ENCODE measurements around the gene ZNF862. TPM values are rescaled to one million over a fixed set of nuclear protein-coding genes. Genes with fewer than 3 reads are reported as not detected.
"Not testable (repeated sequence)": the region's sequence is repeated elsewhere in the genome, so short reads cannot be mapped to it uniquely, and the experiment has no call there.

Gene ZNF862
- total RNA-seq, 2 donors from 2014 or later: 8.3 to 15.6 TPM

DNA sequence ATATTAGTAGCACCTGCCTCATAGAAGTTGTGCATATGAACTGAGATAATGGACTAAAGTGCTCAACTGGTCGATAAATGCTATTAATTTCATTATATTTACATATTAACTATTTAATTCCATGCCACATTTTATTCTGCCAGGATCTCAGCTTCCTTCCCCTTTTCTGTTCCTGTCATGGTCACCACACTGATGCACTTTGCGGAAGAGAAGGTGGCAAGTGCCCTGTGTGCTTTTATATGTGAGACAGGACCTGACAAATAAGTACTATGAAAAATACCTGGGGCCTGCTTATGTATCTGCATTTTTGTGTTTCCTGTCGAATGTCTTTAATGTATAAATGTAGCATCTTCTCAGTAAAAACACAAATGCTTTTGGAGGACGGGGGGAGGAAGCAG lies 47.8 kb downstream of the ZNF862 start:
- no peak overlapping the region for H3K27ac ChIP-seq (ENCODE audit: low read depth, low read length)
- TF ChIP-seq CTCF (conservative IDR thresholded peaks at IDR 0.05): no peak
- H3K27me3 Mint-ChIP-seq (ENCODE audit: insufficient read depth): no peaks in the 10 kb centered on the region
- no peaks in the 10 kb centered on the region for H3K9me3 ChIP-seq (ENCODE audit: control insufficient read depth, low read length)
- no peak overlapping the region for H3K27ac Mint-ChIP-seq
- H3K36me3 Mint-ChIP-seq (ENCODE audit: low read depth): no peaks in the 10 kb centered on the region
- no peak overlapping the region for H3K9ac ChIP-seq (ENCODE audit: extremely low read depth, low read length, poor library complexity, severe bottlenecking)
- H3K36me3 ChIP-seq (ENCODE audit: control insufficient read depth, insufficient read depth, low read length): no peaks in the 10 kb centered on the region
- H3K4me1 ChIP-seq (ENCODE audit: control insufficient read depth, insufficient read depth, low read length): peaks cover 6% of the 10 kb centered on the region
- no peaks in the 10 kb centered on the region for H3K9me3 Mint-ChIP-seq
- no peaks in the 10 kb centered on the region for H3K27me3 ChIP-seq (ENCODE audit: control insufficient read depth, insufficient read depth, low read length, poor library complexity, severe bottlenecking)
- DNase-seq: no peak
- H3K4me3 ChIP-seq (ENCODE audit: low read length): no peak overlapping the region
- H3K4me3 Mint-ChIP-seq: no peak overlapping the region
- peaks cover 16% of the 10 kb centered on the region for H3K4me1 Mint-ChIP-seq
- 85 to 88% methylated on average over 3 to 4 of the region's 4 CpGs for WGBS, 2 experiments (ENCODE audit: insufficient coverage in 1 of 2, insufficient read length in 1 of 2)

GRCh38 chr7:149887311-149887710 lies 49.1 kb downstream of the ZNF862 start:
- no peak for DNase-seq
- Histone ChIP-seq H3K9me3 (ENCODE audit: control insufficient read depth, low read length) (no peaks in the 10 kb centered on the region), H3K9ac (ENCODE audit: extremely low read depth, low read length, poor library complexity, severe bottlenecking) (no peak overlapping the region), H3K27me3 (ENCODE audit: control insufficient read depth, insufficient read depth, low read length, poor library complexity, severe bottlenecking) (no peaks in the 10 kb centered on the region), H3K4me1 (ENCODE audit: control insufficient read depth, insufficient read depth, low read length) (peaks cover 6% of the 10 kb centered on the region), H3K27ac (ENCODE audit: low read depth, low read length) (no peak overlapping the region), H3K36me3 (ENCODE audit: control insufficient read depth, insufficient read depth, low read length) (no peaks in the 10 kb centered on the region), H3K4me3 (ENCODE audit: low read length) (no peak overlapping the region)
- peaks cover 16% of the 10 kb centered on the region for H3K4me1 Mint-ChIP-seq
- H3K9me3 Mint-ChIP-seq: no peaks in the 10 kb centered on the region
- no peak for TF ChIP-seq CTCF (conservative IDR thresholded peaks at IDR 0.05)
- no peak overlapping the region for H3K4me3 Mint-ChIP-seq
- 87 to 92% methylated on average over 6 to 7 of the region's 7 CpGs for WGBS, 2 experiments (ENCODE audit: insufficient coverage in 1 of 2, insufficient read length in 1 of 2)
- no peaks in the 10 kb centered on the region for H3K27me3 Mint-ChIP-seq (ENCODE audit: insufficient read depth)
- H3K36me3 Mint-ChIP-seq (ENCODE audit: low read depth): no peaks in the 10 kb centered on the region
- H3K27ac Mint-ChIP-seq: no peak overlapping the region

- not testable (repeated sequence) for H3K27me3 ChIP-seq (ENCODE audit: control insufficient read depth, insufficient read depth, low read length, poor library complexity, severe bottlenecking); H3K27me3 Mint-ChIP-seq (ENCODE audit: insufficient read depth); H3K27ac Mint-ChIP-seq; H3K4me3 ChIP-seq (ENCODE audit: low read length); H3K9me3 ChIP-seq (ENCODE audit: control insufficient read depth, low read length); H3K4me3 Mint-ChIP-seq; H3K4me1 Mint-ChIP-seq; H3K27ac ChIP-seq (ENCODE audit: low read depth, low read length); H3K9me3 Mint-ChIP-seq; H3K4me1 ChIP-seq (ENCODE audit: control insufficient read depth, insufficient read depth, low read length); DNase-seq; H3K36me3 ChIP-seq (ENCODE audit: control insufficient read depth, insufficient read depth, low read length); H3K9ac ChIP-seq (ENCODE audit: extremely low read depth, low read length, poor library complexity, severe bottlenecking); H3K36me3 Mint-ChIP-seq (ENCODE audit: low read depth)
- 0% methylated on average over 1 of the region's 2 CpGs; no CpG with 5 or more reads in 1 of the 2 experiments for WGBS, 2 experiments (ENCODE audit: insufficient coverage in 1 of 2, insufficient read length in 1 of 2)
Measured at GRCh38 chr7:149890715-149891114, 52.5 kb downstream of the ZNF862 start.

DNA sequence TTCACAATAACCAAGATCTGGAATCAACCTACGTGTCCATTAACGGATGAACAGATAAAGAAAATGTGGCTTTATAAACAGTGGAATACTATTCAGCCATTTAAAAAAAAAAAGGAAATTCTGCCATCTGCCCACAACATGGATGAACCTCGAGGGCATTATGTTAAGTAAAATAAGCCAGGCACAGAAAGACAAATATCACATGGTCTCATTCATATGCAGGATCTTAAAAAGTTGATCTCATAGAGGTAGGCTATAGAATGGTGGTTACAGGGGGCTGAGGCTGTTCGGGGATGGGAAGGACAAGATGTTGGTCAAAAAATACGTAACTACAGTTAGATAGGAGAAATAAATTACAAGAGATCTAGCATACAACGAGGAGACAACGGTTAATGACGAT lies 56.8 kb downstream of the ZNF862 start:
- not testable (repeated sequence) for H3K36me3 Mint-ChIP-seq (ENCODE audit: low read depth); H3K9ac ChIP-seq (ENCODE audit: extremely low read depth, low read length, poor library complexity, severe bottlenecking); H3K9me3 Mint-ChIP-seq; H3K4me3 Mint-ChIP-seq; DNase-seq; H3K36me3 ChIP-seq (ENCODE audit: control insufficient read depth, insufficient read depth, low read length); H3K27ac ChIP-seq (ENCODE audit: low read depth, low read length); H3K9me3 ChIP-seq (ENCODE audit: control insufficient read depth, low read length); H3K27me3 ChIP-seq (ENCODE audit: control insufficient read depth, insufficient read depth, low read length, poor library complexity, severe bottlenecking); H3K4me1 ChIP-seq (ENCODE audit: control insufficient read depth, insufficient read depth, low read length); H3K27me3 Mint-ChIP-seq (ENCODE audit: insufficient read depth); H3K4me1 Mint-ChIP-seq; H3K27ac Mint-ChIP-seq; H3K4me3 ChIP-seq (ENCODE audit: low read length)
- WGBS, 2 experiments (ENCODE audit: insufficient coverage in 1 of 2, insufficient read length in 1 of 2): 91 to 94% methylated on average over 3 to 6 of the region's 8 CpGs

DNA sequence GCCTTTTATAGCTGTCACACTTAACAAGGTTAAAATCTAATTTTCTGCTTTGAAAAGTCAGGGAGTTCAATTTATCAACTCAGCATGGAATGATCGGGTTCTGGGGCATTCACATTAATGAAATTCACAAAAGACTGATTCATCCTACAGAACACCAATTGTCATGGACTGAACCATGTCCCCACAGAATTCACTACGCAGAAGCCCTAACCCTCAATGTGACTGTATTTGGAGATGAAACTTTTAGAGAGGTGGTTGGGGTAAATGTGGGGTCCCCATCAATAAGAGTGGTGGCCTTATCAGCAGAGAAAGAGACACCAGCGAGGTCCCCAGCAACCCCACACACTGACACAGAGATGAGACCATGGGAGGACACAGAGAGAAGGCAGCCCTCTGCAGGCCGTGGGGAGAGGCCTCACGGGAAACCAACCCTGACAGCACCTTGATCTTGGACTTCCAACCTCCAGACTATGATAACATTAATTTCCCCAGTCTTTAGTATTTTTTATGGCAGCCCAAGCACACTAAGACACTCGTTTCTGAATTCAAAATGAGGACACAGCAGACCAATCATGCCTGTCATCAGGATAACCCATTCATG lies 69.7 kb downstream of the ZNF862 start:
- H3K4me1 Mint-ChIP-seq: not testable (repeated sequence)

DNA sequence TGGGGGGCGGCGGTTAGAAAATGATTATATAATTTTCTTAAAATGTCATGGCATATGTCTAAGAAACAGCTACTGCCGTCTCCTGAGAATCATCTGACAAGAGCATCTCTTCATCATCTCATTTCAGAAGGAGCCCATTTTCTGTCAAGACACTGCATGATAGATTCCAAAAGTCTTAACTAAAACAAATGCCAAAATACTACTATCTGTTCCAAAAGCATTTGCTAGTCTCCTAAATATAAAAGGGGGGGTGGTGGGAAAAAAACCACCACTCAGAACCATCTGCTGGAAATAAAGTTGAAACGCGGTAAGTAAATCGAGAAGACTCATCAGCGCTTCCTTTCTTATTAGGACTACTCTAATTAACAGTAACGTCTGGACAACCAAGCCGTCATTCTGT lies 72.0 kb downstream of the ZNF862 start:
- not testable (repeated sequence) for H3K36me3 Mint-ChIP-seq (ENCODE audit: low read depth); H3K27ac ChIP-seq (ENCODE audit: low read depth, low read length); H3K4me1 ChIP-seq (ENCODE audit: control insufficient read depth, insufficient read depth, low read length); DNase-seq; H3K9me3 Mint-ChIP-seq; H3K9ac ChIP-seq (ENCODE audit: extremely low read depth, low read length, poor library complexity, severe bottlenecking); H3K27me3 ChIP-seq (ENCODE audit: control insufficient read depth, insufficient read depth, low read length, poor library complexity, severe bottlenecking); H3K36me3 ChIP-seq (ENCODE audit: control insufficient read depth, insufficient read depth, low read length); H3K27me3 Mint-ChIP-seq (ENCODE audit: insufficient read depth); H3K4me3 ChIP-seq (ENCODE audit: low read length); H3K9me3 ChIP-seq (ENCODE audit: control insufficient read depth, low read length); H3K4me1 Mint-ChIP-seq; H3K27ac Mint-ChIP-seq; H3K4me3 Mint-ChIP-seq
- WGBS, 2 experiments (ENCODE audit: insufficient coverage in 1 of 2, insufficient read length in 1 of 2): 97% methylated on average over 3 of the region's 9 CpGs; no CpG with 5 or more reads in 1 of the 2 experiments

More for the DNA sequence above, 69.7 kb downstream of the ZNF862 start:
- not testable (repeated sequence) for H3K9me3 ChIP-seq (ENCODE audit: control insufficient read depth, low read length); H3K9me3 Mint-ChIP-seq; H3K27me3 ChIP-seq (ENCODE audit: control insufficient read depth, insufficient read depth, low read length, poor library complexity, severe bottlenecking); H3K36me3 ChIP-seq (ENCODE audit: control insufficient read depth, insufficient read depth, low read length); H3K4me1 ChIP-seq (ENCODE audit: control insufficient read depth, insufficient read depth, low read length); DNase-seq; H3K36me3 Mint-ChIP-seq (ENCODE audit: low read depth); H3K27ac Mint-ChIP-seq; H3K27me3 Mint-ChIP-seq (ENCODE audit: insufficient read depth); H3K27ac ChIP-seq (ENCODE audit: low read depth, low read length); H3K4me3 ChIP-seq (ENCODE audit: low read length); H3K9ac ChIP-seq (ENCODE audit: extremely low read depth, low read length, poor library complexity, severe bottlenecking); H3K4me3 Mint-ChIP-seq
- 68% methylated on average over 2 of the region's 6 CpGs; no CpG with 5 or more reads in 1 of the 2 experiments for WGBS, 2 experiments (ENCODE audit: insufficient coverage in 1 of 2, insufficient read length in 1 of 2)

All from endodermal cell (in vitro differentiated cells).